Tracheal epithelial cell (primary cell): ENCODE results near the gene MAP3K2. TPM values are rescaled to one million over a fixed set of nuclear protein-coding genes. Genes with fewer than 3 reads are reported as not detected.

Experiments used
- total RNA-seq: library from RNA; depleted of rRNA; stranded (reverse); fragments of >200 nt; gene quantifications from 2 replicates; pipeline ENCODE4 v1.2.1, GENCODE V29; 2014

MAP3K2 gene
- 44.6 and 49.4 TPM in 2 replicates for total RNA-seq

DNA sequence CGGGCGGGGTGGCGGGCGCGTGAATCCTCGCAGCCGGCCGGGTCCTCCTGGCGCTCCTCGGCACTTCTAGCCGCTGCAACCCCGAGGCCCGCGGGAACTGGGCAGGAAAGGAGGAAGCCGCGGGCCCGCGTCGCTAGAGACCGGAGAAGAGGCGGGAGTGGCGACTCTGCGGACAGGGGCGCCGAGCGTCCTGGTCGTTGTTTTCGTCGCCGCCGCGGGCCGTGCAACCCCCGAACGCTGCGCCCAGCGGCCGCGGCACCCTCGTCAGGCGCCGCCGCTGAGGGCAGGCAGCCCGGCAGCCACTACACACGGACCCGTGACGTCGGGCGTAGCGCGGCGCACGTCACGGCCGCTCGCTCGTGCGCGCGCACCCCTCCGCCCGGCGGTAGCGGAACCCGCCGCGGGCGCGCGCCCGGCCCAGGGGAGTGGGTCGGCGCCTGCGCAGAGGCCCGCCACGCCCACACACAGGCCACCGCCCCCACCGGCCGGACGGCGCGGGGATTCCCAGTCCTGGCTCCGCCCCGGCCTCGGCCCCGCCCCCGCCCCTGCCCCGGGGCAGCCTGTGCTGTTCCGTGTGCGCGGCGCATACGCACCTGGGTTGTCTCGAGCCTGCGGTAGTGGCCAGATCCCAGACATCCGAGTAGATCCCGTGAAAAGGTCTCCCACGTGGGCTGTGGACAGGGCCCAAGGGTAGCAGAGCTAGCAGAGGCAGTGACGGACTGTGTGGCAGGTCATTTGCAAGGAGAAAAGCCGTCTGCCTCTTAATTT lies at the start of gene MAP3K2:
MAP3K2 (minus strand) TSS at position 321 of the 768 bp plus-strand sequence. CDS start 44,846 bp downstream, outside the sequence.

GRCh38 chr2:127418300-127419111 lies 30.7 kb upstream of the MAP3K2 start, which contains the start of gene PROC:
TSS of gene PROC (plus strand) at chr2:127418427. CDS start at chr2:127419943, 1,516 bp downstream.

GRCh38 chr2:127293748-127294562 lies 93.8 kb downstream of the MAP3K2 start, which contains the start of gene ERCC3:
TSS of gene ERCC3 (minus strand) at chr2:127294144. CDS start at chr2:127294081, 63 bp downstream.

Other genes starting within 250 kb of the MAP3K2 start
- 0.43 and 1.4 TPM in 2 replicates for gene CYP27C1, start 167.7 kb downstream of the MAP3K2 start, total RNA-seq
- 33.3 and 36.9 TPM in 2 replicates for gene ERCC3, start 93.8 kb downstream of the MAP3K2 start, total RNA-seq
- gene PROC, start 30.5 kb upstream of the MAP3K2 start, total RNA-seq: 1.2 TPM in 1 of 2 replicates, not detected in the other
- gene IWS1, start 138.5 kb upstream of the MAP3K2 start, total RNA-seq: 32.2 and 41.7 TPM in 2 replicates
- not detected in 2 replicates for gene MYO7B, start 147.7 kb upstream of the MAP3K2 start, total RNA-seq